CD4-positive, alpha-beta memory T cell (primary cell): ENCODE measurements around the gene OST4. TPM values are rescaled to one million over a fixed set of nuclear protein-coding genes. Genes with fewer than 3 reads are reported as not detected.

Experiments
- CTCF ChIA-PET: fragments of 350-600 bp; sonication (Branson Sonifier 250); formaldehyde crosslinking; loops from one replicate; lab custom pipeline; 2021; ENCODE audit warnings: inconsistent platforms; ENCODE audit not compliant: partially characterized antibody; lab: Charles Lee
- POLR2A ChIA-PET: fragments of 350-600 bp; sonication (Branson Sonifier 250); formaldehyde crosslinking; loops from one replicate; lab custom pipeline; 2021; ENCODE audit not compliant: partially characterized antibody; lab: Charles Lee
- DNase-seq, 5 donors: peaks; one replicate each; pipeline versions ENCODE4 v3.0.0 to v3.0.0-alpha.2; 2020 to 2022; ENCODE audit warnings: mixed read lengths in 1 of 5
- H3K27ac ChIP-seq: one replicate; pipeline ENCODE4 v1.7.0; 2013; ENCODE audit warnings: low read depth, low read length
- H3K27me3 ChIP-seq: 2 replicates; pipeline ENCODE4 v1.7.0; 2013; ENCODE audit warnings: mild to moderate bottlenecking, low read length, moderate library complexity; ENCODE audit not compliant: insufficient read depth
- H3K36me3 ChIP-seq: 2 replicates; pipeline ENCODE4 v1.7.0; 2013; ENCODE audit warnings: mild to moderate bottlenecking, low read length, moderate library complexity; ENCODE audit not compliant: insufficient read depth
- H3K4me1 ChIP-seq: 2 replicates; pipeline ENCODE4 v1.7.0; 2013; ENCODE audit warnings: mild to moderate bottlenecking, low read length, moderate library complexity; ENCODE audit not compliant: insufficient read depth
- H3K4me3 ChIP-seq, 2 donors: one replicate each; pipeline ENCODE4 v1.7.0; 2013; ENCODE audit warnings: low read length in 2 of 2, mild to moderate bottlenecking in 1 of 2
- H3K9me3 ChIP-seq, 2 donors: one replicate each; pipeline ENCODE4 v1.7.0; 2013; ENCODE audit warnings: low read length in 2 of 2, control low read depth in 1 of 2; ENCODE audit not compliant: control insufficient read depth in 1 of 2
- H3K27ac Mint-ChIP-seq, 7 donors: one replicate each; pipeline ENCODE4 v1.8.0; 2020 to 2021; ENCODE audit warnings: mixed read lengths in 7 of 7, mild to moderate bottlenecking in 6 of 7, inconsistent platforms in 3 of 7, moderate library complexity in 3 of 7
- H3K27me3 Mint-ChIP-seq, 2 donors: one replicate each; pipeline ENCODE4 v1.8.0; 2020 to 2021; ENCODE audit warnings: mixed read lengths in 2 of 2
- H3K36me3 Mint-ChIP-seq, 2 donors: one replicate each; pipeline ENCODE4 v1.8.0; 2020 to 2021; ENCODE audit warnings: mixed read lengths in 2 of 2, inconsistent platforms in 1 of 2, mild to moderate bottlenecking in 1 of 2
- H3K4me1 Mint-ChIP-seq, 4 donors: one replicate each; pipeline ENCODE4 v1.8.0; 2020 to 2021; ENCODE audit warnings: mixed read lengths in 4 of 4, mild to moderate bottlenecking in 1 of 4
- H3K4me3 Mint-ChIP-seq, 8 donors: one replicate each; pipeline ENCODE4 v1.8.0; 2020 to 2021; ENCODE audit warnings: mixed read lengths in 8 of 8, mild to moderate bottlenecking in 7 of 8, moderate library complexity in 6 of 8, inconsistent platforms in 3 of 8
- H3K9me3 Mint-ChIP-seq, 8 donors: one replicate each; pipeline ENCODE4 v1.8.0; 2020 to 2021; ENCODE audit warnings: mixed read lengths in 8 of 8, mild to moderate bottlenecking in 5 of 8, inconsistent platforms in 3 of 8, moderate library complexity in 1 of 8
- intact Hi-C: fragments of 100-400 bp; cut with micrococcal nuclease; formaldehyde crosslinking; loops from one replicate; pipeline ENCODE4 v1.15.1; 2023
- polyA plus RNA-seq, 2 donors: library from polyadenylated mRNA; unstranded; fragments of 300-500 nt; fragmentation: Illumina TruSeq; gene quantifications; one replicate each; pipeline ENCODE4 v1.2.3, GENCODE V29; 2021
- total RNA-seq, 2 experiments: library from RNA; stranded (reverse); gene quantifications; one replicate each; pipeline ENCODE4 v1.2.3, GENCODE V29; 2021

OST4 gene
- total and polyA plus RNA-seq, 4 experiments from 2014 or later, result 269 to 958 (median 587) TPM

GRCh38 chr2:27054721-27055120 is 16.7 kb downstream of the OST4 start:
- Mint-ChIP-seq H3K27ac (peak overlapping the region in 2 of 7 donors; percentile 7 to 59), H3K27me3 (peaks cover 6 to 13% of the 10 kb centered on the region in 2 donors), H3K36me3 (peaks cover 12 to 54% of the 10 kb centered on the region in 2 donors), H3K4me1 (peaks cover 11 to 23% (median 15%) of the 10 kb centered on the region in 4 donors), H3K9me3 (peaks cover 0 to 14% (median 7%) of the 10 kb centered on the region in 8 donors), H3K4me3 (peak overlapping the region in 3 of 8 donors; percentile 26 to 44 (median 29))
- ChIA-PET POLR2A (interaction anchor here (1.2 to 13.9 kb wide), 4 partner anchors 10 to 32 kb away, joined by 4 to 402 read pairs (median 9); partner anchors contain the start of genes EMILIN1, KHK and OST4), CTCF (interaction anchor here (1.1 to 1.3 kb wide), 5 partner anchors 10 to 225 kb away, joined by 3 to 6 read pairs (median 3); partner anchors contain the start of genes KHK and OST4)
- DNase-seq, result no peak
- H3K27me3 ChIP-seq, result no peaks in the 10 kb centered on the region
- H3K36me3 ChIP-seq, result peaks cover 10% of the 10 kb centered on the region
- H3K27ac ChIP-seq, result no peak overlapping the region
- intact Hi-C loops, result no loop called here
- H3K4me1 ChIP-seq, result peaks cover 8% of the 10 kb centered on the region
- H3K4me3 ChIP-seq, result no peak overlapping the region
- no peaks in the 10 kb centered on the region for H3K9me3 ChIP-seq

DNA sequence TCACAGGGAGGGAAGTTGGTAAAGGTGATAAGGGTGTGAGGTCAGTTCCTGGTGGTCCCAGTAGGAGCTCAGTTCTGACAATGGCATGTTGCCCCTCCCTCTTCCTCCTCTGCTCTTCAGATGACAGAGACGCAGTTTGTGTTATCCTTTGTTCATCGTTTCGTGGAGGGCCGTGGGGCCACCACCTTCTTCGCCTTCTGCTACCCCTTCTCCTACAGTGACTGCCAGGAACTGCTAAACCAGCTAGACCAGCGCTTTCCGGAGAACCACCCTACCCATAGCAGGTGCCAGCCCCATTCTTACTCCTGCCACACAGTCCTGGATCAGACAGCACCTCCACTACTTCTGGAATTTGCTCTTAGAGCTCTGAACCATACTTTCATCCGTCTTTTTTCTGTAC is 17.7 kb downstream of the OST4 start:
- peaks cover 10% of the 10 kb centered on the region for H3K36me3 ChIP-seq
- peaks cover 6 to 13% of the 10 kb centered on the region in 2 donors for H3K27me3 Mint-ChIP-seq
- peaks cover 0 to 14% (median 7%) of the 10 kb centered on the region in 8 donors for H3K9me3 Mint-ChIP-seq
- peak overlapping the region in 4 of 7 donors; percentile 6 to 66 (median 32) for H3K27ac Mint-ChIP-seq
- POLR2A ChIA-PET, result interaction anchor here (1.2 to 13.9 kb wide), 3 partner anchors 11 to 32 kb away, joined by 4 to 402 read pairs (median 8); partner anchors contain the start of genes EMILIN1 and OST4
- CTCF ChIA-PET, result interaction anchor here (1.0 to 1.8 kb wide), 5 partner anchors 12 to 118 kb away, joined by 3 to 6 read pairs (median 4); partner anchors contain the start of genes KHK and OST4
- peaks cover 12 to 49% of the 10 kb centered on the region in 2 donors for H3K36me3 Mint-ChIP-seq
- no peaks in the 10 kb centered on the region for H3K9me3 ChIP-seq
- H3K4me1 Mint-ChIP-seq, result peaks cover 13 to 28% (median 19%) of the 10 kb centered on the region in 4 donors
- DNase-seq, result no peak
- peak overlapping the region in 5 of 8 donors; percentile 8 to 62 (median 26) for H3K4me3 Mint-ChIP-seq
- no peaks in the 10 kb centered on the region for H3K27me3 ChIP-seq
- no peak overlapping the region for H3K4me3 ChIP-seq
- H3K4me1 ChIP-seq, result peaks cover 14% of the 10 kb centered on the region
- intact Hi-C loops, result no loop called here
- H3K27ac ChIP-seq, result no peak overlapping the region

DNA sequence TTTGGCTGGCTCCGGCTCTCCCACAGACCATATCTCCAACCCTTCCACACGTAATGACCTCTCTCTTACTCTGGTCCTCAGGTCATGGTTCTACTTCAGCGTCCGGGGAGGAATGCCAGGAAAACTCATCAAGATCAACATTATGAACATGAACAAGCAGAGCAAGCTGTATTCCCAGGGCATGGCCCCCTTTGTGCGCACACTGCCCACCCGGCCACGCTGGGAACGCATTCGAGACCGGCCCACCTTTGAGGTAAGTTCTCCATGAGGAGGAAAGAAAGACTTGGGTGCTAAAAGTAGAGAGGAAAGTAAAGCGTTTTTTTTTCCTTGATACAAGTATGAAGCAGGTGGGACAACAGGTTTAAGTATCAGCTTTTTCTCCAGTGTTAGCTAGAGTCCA is 18.1 kb downstream of the OST4 start:
- Mint-ChIP-seq H3K27me3 (peaks cover 6 to 13% of the 10 kb centered on the region in 2 donors), H3K36me3 (peaks cover 12 to 45% of the 10 kb centered on the region in 2 donors), H3K4me1 (peaks cover 13 to 28% (median 19%) of the 10 kb centered on the region in 4 donors), H3K27ac (peak overlapping the region in 4 of 7 donors; percentile 1 to 91 (median 26)), H3K4me3 (peak overlapping the region in 7 of 8 donors; percentile 5 to 96 (median 68)), H3K9me3 (peaks cover 0 to 14% (median 7%) of the 10 kb centered on the region in 8 donors)
- DNase-seq, result no peak
- Histone ChIP-seq H3K4me3 (no peak overlapping the region), H3K27ac (no peak overlapping the region), H3K36me3 (peaks cover 10% of the 10 kb centered on the region), H3K27me3 (no peaks in the 10 kb centered on the region), H3K9me3 (no peaks in the 10 kb centered on the region), H3K4me1 (peaks cover 14% of the 10 kb centered on the region)
- CTCF ChIA-PET, result interaction anchor here (1.0 to 1.8 kb wide), 5 partner anchors 9 to 118 kb away, joined by 3 to 4 read pairs (median 3); no protein-coding TSS in a partner anchor
- intact Hi-C loops, result no loop called here
- POLR2A ChIA-PET, result interaction anchor here (1.2 to 13.9 kb wide), 4 partner anchors 8 to 32 kb away, joined by 4 to 402 read pairs (median 30); partner anchors contain the start of genes EMILIN1 and OST4

- Histone ChIP-seq H3K4me1 (peaks cover 14% of the 10 kb centered on the region), H3K36me3 (peaks cover 10% of the 10 kb centered on the region), H3K27me3 (no peaks in the 10 kb centered on the region), H3K4me3 (peak overlapping the region; percentile 57 to 89), H3K9me3 (no peaks in the 10 kb centered on the region), H3K27ac (peak overlapping the region; percentile 78)
- DNase-seq, result peak in 1 of 5 donors; percentile 69
- Mint-ChIP-seq H3K27me3 (peaks cover 6 to 13% of the 10 kb centered on the region in 2 donors), H3K9me3 (peaks cover 0 to 14% (median 7%) of the 10 kb centered on the region in 8 donors), H3K36me3 (peaks cover 12 to 43% of the 10 kb centered on the region in 2 donors), H3K4me3 (peak overlapping the region; percentile 85 to 96 (median 89)), H3K27ac (peak overlapping the region; percentile 85 to 100 (median 92)), H3K4me1 (peaks cover 14 to 28% (median 20%) of the 10 kb centered on the region in 4 donors)
- intact Hi-C loops, result loop anchor here (1.0 kb wide), 2 partner anchors 19 to 29 kb away; partner anchors contain the start of gene OST4
- ChIA-PET POLR2A (interaction anchor here (0.9 to 13.9 kb wide), 13 partner anchors 9 to 376 kb away, joined by 3 to 402 read pairs (median 10); partner anchors contain the start of genes ABHD1, ATRAID, EMILIN1 and KHK), CTCF (interaction anchor here (1.0 to 2.9 kb wide), 9 partner anchors 11 to 90 kb away, joined by 3 to 14 read pairs (median 4); partner anchors contain the start of gene OST4)
These were observed 19.4 kb downstream of the OST4 start for GRCh38 chr2:27051902-27052645.

- DNase-seq, result peak; percentile 95 to 98 (median 96)
- no peaks in the 10 kb centered on the region for H3K9me3 ChIP-seq
- CTCF ChIA-PET, result interaction anchor here (1.0 to 2.9 kb wide), 14 partner anchors 12 to 89 kb away, joined by 3 to 14 read pairs (median 4); partner anchors contain the start of genes OST4 and TMEM214
- peaks cover 10% of the 10 kb centered on the region for H3K36me3 ChIP-seq
- H3K27me3 Mint-ChIP-seq, result peaks cover 6 to 13% of the 10 kb centered on the region in 2 donors
- H3K4me3 ChIP-seq, result peak within 1 kb of the TSS; percentile 89 to 93
- peaks cover 9 to 41% of the 10 kb centered on the region in 2 donors for H3K36me3 Mint-ChIP-seq
- H3K4me1 Mint-ChIP-seq, result peaks cover 14 to 28% (median 20%) of the 10 kb centered on the region in 4 donors
- peak within 1 kb of the TSS; percentile 98 to 100 (median 100) for H3K27ac Mint-ChIP-seq
- POLR2A ChIA-PET, result interaction anchor here (0.9 to 13.9 kb wide), 19 partner anchors 8 to 1173 kb away, joined by 3 to 402 read pairs (median 7); partner anchors contain the start of genes ABHD1, ASXL2, ATRAID and EMILIN1
- no peaks in the 10 kb centered on the region for H3K27me3 ChIP-seq
- peaks cover 14% of the 10 kb centered on the region for H3K4me1 ChIP-seq
- intact Hi-C loops, result loop anchor here (1.0 kb wide), 5 partner anchors 19 to 83 kb away; partner anchors contain the start of genes KHK, OST4, PREB and TMEM214
- peak within 1 kb of the TSS; percentile 93 to 100 (median 99) for H3K4me3 Mint-ChIP-seq
- H3K9me3 Mint-ChIP-seq, result peaks cover 0 to 14% (median 7%) of the 10 kb centered on the region in 8 donors
- H3K27ac ChIP-seq, result peak within 1 kb of the TSS; percentile 78
These were observed 20.2 kb downstream of the OST4 start, which contains the start of gene AGBL5 for GRCh38 chr2:27050996-27051901. AGBL5 (plus strand) TSS chr2:27051668; CDS start chr2:27052959, 1,291 bp downstream.
